PC-9 (cell line): ENCODE results near the gene YES1.

Source experiments
- CTCF ChIP-seq: fragments of 200-600 bp; sonication (generic); conservative IDR thresholded peaks from 2 replicates; pipeline ENCODE4 v1.6.1; 2017; ENCODE audit warnings: mixed run types, antibody characterized with exemption, mild to moderate bottlenecking, moderate library complexity
- EZH2 ChIP-seq: fragments of 200-600 bp; sonication (generic); IDR thresholded peaks from 2 replicates; pipeline ENCODE4 v1.8.0; 2017; ENCODE audit warnings: antibody characterized with exemption, low read depth

- TF ChIP-seq CTCF: no peak
- no peak for TF ChIP-seq EZH2
Observed at GRCh38 chr18:697800-698199, 114.2 kb downstream of the YES1 start.
